Panc1 (cell line): ENCODE measurements around the gene RCCD1. TPM values are rescaled to one million over a fixed set of nuclear protein-coding genes. Genes with fewer than 3 reads are reported as not detected.
A peak's percentile ranks its signal among the peaks of the same experiment; 100 is the strongest.

Source experiments
- ATAC-seq: fragments of 200-7000 bp; cut with Tn5 transposase; 2 replicates; pipeline ENCODE4 v1.9.1; 2020; ENCODE audit warnings: mild to moderate bottlenecking, moderate library complexity
- BruUV-seq: library from RNA; stranded (reverse); fragments of 400-500 nt; replicated peaks from 2 replicates; lab custom pipeline; 2021; lab: Mats Ljungman, UMichigan
- CTCF ChIA-PET: fragments of 300-600 bp; sonication (Branson Sonifier 250); formaldehyde crosslinking; loops from one replicate; lab custom pipeline; 2022; ENCODE audit warnings: antibody characterized with exemption; lab: Charles Lee
- POLR2A ChIA-PET: fragments of 300-600 bp; sonication (Branson Sonifier 250); formaldehyde crosslinking; loops from one replicate; lab custom pipeline; 2022; ENCODE audit warnings: antibody characterized with exemption; lab: Charles Lee
- DNase-seq: peaks from one replicate; pipeline ENCODE4 v3.0.0-alpha.2; 2010; ENCODE audit warnings: low read depth, low spot score
- H3K27ac ChIP-seq: 2 replicates; pipeline ENCODE4 v1.5.1; 2011; ENCODE audit warnings: mild to moderate bottlenecking, low read length, inconsistent platforms
- H3K27me3 ChIP-seq: fragments of 200-500 bp; sonication (Bioruptor generic); 2 replicates; pipeline ENCODE4 v1.6.0; 2014; ENCODE audit warnings: low read length, inconsistent platforms; ENCODE audit not compliant: control insufficient read depth, insufficient read depth
- H3K36me3 ChIP-seq: fragments of 200-500 bp; sonication (Bioruptor generic); 2 replicates; pipeline ENCODE4 v1.5.1; 2014; ENCODE audit warnings: inconsistent platforms, mild to moderate bottlenecking, low read length, moderate library complexity; ENCODE audit not compliant: control insufficient read depth, insufficient read depth
- H3K4me1 ChIP-seq: 2 replicates; pipeline ENCODE4 v1.5.1; 2011; ENCODE audit warnings: inconsistent platforms, mild to moderate bottlenecking, low read length, moderate library complexity; ENCODE audit not compliant: control insufficient read depth, insufficient read depth
- H3K4me3 ChIP-seq, 2 experiments: 2 replicates each; pipeline ENCODE4 v1.5.1; 2011 to 2012; ENCODE audit warnings: low read depth in 2 of 2, low read length in 2 of 2, mild to moderate bottlenecking in 2 of 2, inconsistent platforms in 1 of 2, moderate library complexity in 1 of 2
- H3K9me3 ChIP-seq: fragments of 200-500 bp; sonication (Bioruptor generic); 2 replicates; pipeline ENCODE4 v1.5.1; 2014; ENCODE audit warnings: low read depth, mild to moderate bottlenecking, inconsistent platforms, low read length, moderate library complexity; ENCODE audit not compliant: control insufficient read depth, insufficient read depth
- POLR2AphosphoS5 ChIP-seq: IDR thresholded peaks from 2 replicates; pipeline ENCODE4 v1.6.1; 2012; ENCODE audit warnings: mild to moderate bottlenecking, low read depth, low read length, moderate library complexity
- SIN3A ChIP-seq: IDR thresholded peaks from 2 replicates; pipeline ENCODE4 v1.6.1; 2012; ENCODE audit warnings: low read depth, mild to moderate bottlenecking, low read length, moderate library complexity, borderline replicate concordance; ENCODE audit not compliant: insufficient read depth
- TCF7L2 ChIP-seq: IDR thresholded peaks from 2 replicates; pipeline ENCODE4 v1.6.1; 2011; ENCODE audit warnings: mild to moderate bottlenecking, low read depth, low read length, inconsistent platforms
- in situ Hi-C: cut with HindIII; loops from 2 replicates; pipeline ENCODE4 v1.10.0; 2016; ENCODE audit warnings: low sequenced_read_pairs, low pct_unique_long_range_greater_than_20kb
- intact Hi-C: fragments of 100-400 bp; cut with micrococcal nuclease; formaldehyde crosslinking; loops from one replicate; pipeline ENCODE4 v1.10.0; 2022; ENCODE audit not compliant: unreplicated experiment
- total RNA-seq: library from RNA; stranded (reverse); gene quantifications from one replicate; pipeline ENCODE4 v1.2.1, GENCODE V29; 2021; ENCODE audit not compliant: unreplicated experiment
- TF ChIP-seq, protein P1 (sequence below): fragments of 450-650 bp; IDR thresholded peaks from 2 replicates; pipeline ENCODE4 v1.5.1; 2017; ENCODE audit warnings: mild to moderate bottlenecking
- TF ChIP-seq, protein P2 (sequence below), 2 experiments: IDR thresholded peaks; 2 replicates each; pipeline ENCODE4 v1.6.1; 2011 to 2012; ENCODE audit warnings: low read depth in 2 of 2, control low read depth in 1 of 2, low read length in 1 of 2, mild to moderate bottlenecking in 1 of 2, moderate library complexity in 1 of 2; ENCODE audit not compliant: insufficient read depth in 1 of 2

The RCCD1 gene
- total RNA-seq, 1 experiment from 2014 or later, result 23.6 TPM

GRCh38 chr15:90957031-90957790 is 2.5 kb downstream of the RCCD1 start:
- peak overlapping the region; percentile 96; the same call in 1 of the 2 replicates for H3K27ac ChIP-seq
- intact Hi-C loops (loop anchor here (2.0 kb wide), 2 partner anchors 92 to 314 kb away; no protein-coding TSS in a partner anchor), in situ Hi-C loops (no loop called here)
- ChIA-PET POLR2A (no interaction called here), CTCF (interaction anchor here (0.6 to 3.4 kb wide), 8 partner anchors 9 to 552 kb away, joined by 3 to 16 read pairs (median 8); no protein-coding TSS in a partner anchor)
- peak; percentile 3 for ATAC-seq
- peak overlapping the region; percentile 77 to 81 for H3K4me3 ChIP-seq
- DNase-seq, result no peak
- no peak for TF ChIP-seq POLR2AphosphoS5
- TF ChIP-seq, protein P1, sequence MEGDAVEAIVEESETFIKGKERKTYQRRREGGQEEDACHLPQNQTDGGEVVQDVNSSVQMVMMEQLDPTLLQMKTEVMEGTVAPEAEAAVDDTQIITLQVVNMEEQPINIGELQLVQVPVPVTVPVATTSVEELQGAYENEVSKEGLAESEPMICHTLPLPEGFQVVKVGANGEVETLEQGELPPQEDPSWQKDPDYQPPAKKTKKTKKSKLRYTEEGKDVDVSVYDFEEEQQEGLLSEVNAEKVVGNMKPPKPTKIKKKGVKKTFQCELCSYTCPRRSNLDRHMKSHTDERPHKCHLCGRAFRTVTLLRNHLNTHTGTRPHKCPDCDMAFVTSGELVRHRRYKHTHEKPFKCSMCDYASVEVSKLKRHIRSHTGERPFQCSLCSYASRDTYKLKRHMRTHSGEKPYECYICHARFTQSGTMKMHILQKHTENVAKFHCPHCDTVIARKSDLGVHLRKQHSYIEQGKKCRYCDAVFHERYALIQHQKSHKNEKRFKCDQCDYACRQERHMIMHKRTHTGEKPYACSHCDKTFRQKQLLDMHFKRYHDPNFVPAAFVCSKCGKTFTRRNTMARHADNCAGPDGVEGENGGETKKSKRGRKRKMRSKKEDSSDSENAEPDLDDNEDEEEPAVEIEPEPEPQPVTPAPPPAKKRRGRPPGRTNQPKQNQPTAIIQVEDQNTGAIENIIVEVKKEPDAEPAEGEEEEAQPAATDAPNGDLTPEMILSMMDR, result no peak
- TF ChIP-seq TCF7L2, result no peak
- TF ChIP-seq, protein P2, sequence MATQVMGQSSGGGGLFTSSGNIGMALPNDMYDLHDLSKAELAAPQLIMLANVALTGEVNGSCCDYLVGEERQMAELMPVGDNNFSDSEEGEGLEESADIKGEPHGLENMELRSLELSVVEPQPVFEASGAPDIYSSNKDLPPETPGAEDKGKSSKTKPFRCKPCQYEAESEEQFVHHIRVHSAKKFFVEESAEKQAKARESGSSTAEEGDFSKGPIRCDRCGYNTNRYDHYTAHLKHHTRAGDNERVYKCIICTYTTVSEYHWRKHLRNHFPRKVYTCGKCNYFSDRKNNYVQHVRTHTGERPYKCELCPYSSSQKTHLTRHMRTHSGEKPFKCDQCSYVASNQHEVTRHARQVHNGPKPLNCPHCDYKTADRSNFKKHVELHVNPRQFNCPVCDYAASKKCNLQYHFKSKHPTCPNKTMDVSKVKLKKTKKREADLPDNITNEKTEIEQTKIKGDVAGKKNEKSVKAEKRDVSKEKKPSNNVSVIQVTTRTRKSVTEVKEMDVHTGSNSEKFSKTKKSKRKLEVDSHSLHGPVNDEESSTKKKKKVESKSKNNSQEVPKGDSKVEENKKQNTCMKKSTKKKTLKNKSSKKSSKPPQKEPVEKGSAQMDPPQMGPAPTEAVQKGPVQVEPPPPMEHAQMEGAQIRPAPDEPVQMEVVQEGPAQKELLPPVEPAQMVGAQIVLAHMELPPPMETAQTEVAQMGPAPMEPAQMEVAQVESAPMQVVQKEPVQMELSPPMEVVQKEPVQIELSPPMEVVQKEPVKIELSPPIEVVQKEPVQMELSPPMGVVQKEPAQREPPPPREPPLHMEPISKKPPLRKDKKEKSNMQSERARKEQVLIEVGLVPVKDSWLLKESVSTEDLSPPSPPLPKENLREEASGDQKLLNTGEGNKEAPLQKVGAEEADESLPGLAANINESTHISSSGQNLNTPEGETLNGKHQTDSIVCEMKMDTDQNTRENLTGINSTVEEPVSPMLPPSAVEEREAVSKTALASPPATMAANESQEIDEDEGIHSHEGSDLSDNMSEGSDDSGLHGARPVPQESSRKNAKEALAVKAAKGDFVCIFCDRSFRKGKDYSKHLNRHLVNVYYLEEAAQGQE (IDR thresholded peaks at IDR 0.05; ENCODE audit: insufficient read depth in 1 of 2, low read depth in 2 of 2, low read length in 1 of 2), result no peak
- TF ChIP-seq SIN3A, result no peak
- no peaks in the 10 kb centered on the region for H3K27me3 ChIP-seq
- H3K4me1 ChIP-seq, result peaks cover 17% of the 10 kb centered on the region
- no TSS peak for BruUV-seq
- H3K36me3 ChIP-seq, result no peaks in the 10 kb centered on the region; the same call in 1 of the 2 replicates
- no peaks in the 10 kb centered on the region for H3K9me3 ChIP-seq

DNA sequence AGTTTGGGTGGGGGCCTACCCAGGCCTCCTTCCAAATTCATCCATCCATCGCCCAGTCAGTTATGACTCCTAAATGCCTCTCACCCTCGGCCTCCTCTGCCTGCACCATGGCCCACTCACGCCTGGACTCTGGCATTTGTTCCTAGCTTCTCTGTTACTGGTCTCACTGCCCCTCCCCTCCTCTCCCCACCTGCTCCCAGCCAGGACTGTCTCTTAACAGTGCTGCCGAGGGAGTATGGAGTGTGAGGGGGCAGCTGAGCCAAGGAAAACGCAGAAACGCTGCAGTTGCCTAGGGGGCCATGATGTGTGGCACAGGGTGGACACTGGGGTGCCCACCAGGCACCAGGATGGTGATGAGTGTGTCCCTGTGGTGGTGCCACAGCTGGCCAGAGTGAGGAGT is 3.1 kb downstream of the RCCD1 start:
- TF ChIP-seq, protein P1, result no peak
- TF ChIP-seq SIN3A (no peak), TCF7L2 (no peak), POLR2AphosphoS5 (no peak)
- TF ChIP-seq, protein P2 (IDR thresholded peaks at IDR 0.05; ENCODE audit: insufficient read depth in 1 of 2, low read depth in 2 of 2, low read length in 1 of 2), result no peak
- no peak overlapping the region for H3K4me3 ChIP-seq
- no peak overlapping the region for H3K27ac ChIP-seq
- no TSS peak for BruUV-seq
- peaks cover 17% of the 10 kb centered on the region for H3K4me1 ChIP-seq
- DNase-seq (no peak), ATAC-seq (no peak)
- POLR2A ChIA-PET, result no interaction called here
- H3K9me3 ChIP-seq, result no peaks in the 10 kb centered on the region
- H3K36me3 ChIP-seq, result no peaks in the 10 kb centered on the region; the same call in none of the 2 replicates
- CTCF ChIA-PET, result interaction anchor here (0.6 to 2.0 kb wide), 2 partner anchors 20 to 314 kb away, joined by 11 to 12 read pairs; no protein-coding TSS in a partner anchor
- H3K27me3 ChIP-seq, result no peaks in the 10 kb centered on the region
- intact Hi-C loops, result loop anchor here (2.0 kb wide), 2 partner anchors 91 to 313 kb away; no protein-coding TSS in a partner anchor
- in situ Hi-C loops, result no loop called here
